Measurements from ENCODE around the gene DST. TPM values are rescaled to one million over a fixed set of nuclear protein-coding genes. Genes with fewer than 3 reads are reported as not detected.

DST gene
- polyA plus RNA-seq, 3 donors = 1.1 to 7.4 (median 3.2) TPM

- H3K9me3 ChIP-seq (replicated peaks in 1 of 2; ENCODE audit: control insufficient read depth in 1 of 2, insufficient read depth in 1 of 2, low read length in 2 of 2) = no peaks in the 10 kb centered on the region
These were observed 85.7 kb downstream of the DST start for GRCh38 chr6:56556751-56557540.

GRCh38 chr6:56555438-56555872 is 87.2 kb downstream of the DST start:
- no peaks in the 10 kb centered on the region for H3K9me3 Mint-ChIP-seq

More at GRCh38 chr6:56556751-56557540, 85.7 kb downstream of the DST start:
- no peak overlapping the region for H2AFZ ChIP-seq (ENCODE audit: insufficient read depth, low read depth, low read length, poor library complexity, severe bottlenecking)
- no peak for TF ChIP-seq CTCF (IDR thresholded peaks at IDR 0.05)
- Mint-ChIP-seq H3K4me3 (no peak overlapping the region), H3K4me1 (peaks cover 2% of the 10 kb centered on the region), H3K27ac (no peak overlapping the region), H3K9me3 (no peaks in the 10 kb centered on the region), H3K36me3 (peaks cover 17 to 28% of the 10 kb centered on the region in 2 donors), H3K27me3 (ENCODE audit: low read depth in 3 of 3) (no peaks in the 10 kb centered on the region)
- H3K4me3 ChIP-seq (replicated peaks in 1 of 3; ENCODE audit: low read depth in 2 of 3, low read length in 3 of 3) = no peak overlapping the region
- H3K27me3 ChIP-seq (ENCODE audit: control insufficient read depth in 2 of 2, insufficient read depth in 2 of 2, low read length in 2 of 2) = no peaks in the 10 kb centered on the region
- no peaks in the 10 kb centered on the region for H4K20me1 ChIP-seq (ENCODE audit: insufficient read depth, low read length)
- DNase-seq = no peak
- peaks cover 11 to 38% of the 10 kb centered on the region in 2 donors for H3K36me3 ChIP-seq (replicated peaks in 1 of 2; ENCODE audit: control insufficient read depth in 1 of 2, insufficient read depth in 2 of 2, low read length in 2 of 2)
- H3K27ac ChIP-seq (ENCODE audit: low read depth in 1 of 2, low read length in 2 of 2) = no peak overlapping the region
- H3K79me2 ChIP-seq (ENCODE audit: insufficient read depth, low read length) = no peaks in the 10 kb centered on the region
- intact Hi-C loops (cut with micrococcal nuclease) = no loop called here
- H3K9ac ChIP-seq (ENCODE audit: insufficient read depth, low read length, poor library complexity, severe bottlenecking) = no peak overlapping the region
- H3K4me2 ChIP-seq (replicated peaks; ENCODE audit: extremely low read depth, low read length, poor library complexity, severe bottlenecking) = no peak overlapping the region
- 100% methylated on average over 1 of the region's 1 CpG for WGBS (ENCODE audit: insufficient coverage)
- H3K4me1 ChIP-seq (ENCODE audit: control insufficient read depth in 1 of 2, insufficient read depth in 2 of 2, low read length in 2 of 2) = no peaks in the 10 kb centered on the region

More at GRCh38 chr6:56555438-56555872, 87.2 kb downstream of the DST start:
- Histone ChIP-seq H3K36me3 (replicated peaks in 1 of 2; ENCODE audit: control insufficient read depth in 1 of 2, insufficient read depth in 2 of 2, low read length in 2 of 2) (peaks cover 11 to 41% of the 10 kb centered on the region in 2 donors), H3K9ac (ENCODE audit: insufficient read depth, low read length, poor library complexity, severe bottlenecking) (no peak overlapping the region), H3K4me1 (ENCODE audit: control insufficient read depth in 1 of 2, insufficient read depth in 2 of 2, low read length in 2 of 2) (peaks cover 2 to 3% of the 10 kb centered on the region in 2 donors), H3K27ac (ENCODE audit: low read depth in 1 of 2, low read length in 2 of 2) (no peak overlapping the region), H2AFZ (ENCODE audit: insufficient read depth, low read depth, low read length, poor library complexity, severe bottlenecking) (no peak overlapping the region), H3K4me3 (replicated peaks in 1 of 3; ENCODE audit: low read depth in 2 of 3, low read length in 3 of 3) (no peak overlapping the region), H3K79me2 (ENCODE audit: insufficient read depth, low read length) (no peaks in the 10 kb centered on the region), H3K9me3 (replicated peaks in 1 of 2; ENCODE audit: control insufficient read depth in 1 of 2, insufficient read depth in 1 of 2, low read length in 2 of 2) (no peaks in the 10 kb centered on the region), H4K20me1 (ENCODE audit: insufficient read depth, low read length) (no peaks in the 10 kb centered on the region), H3K27me3 (ENCODE audit: control insufficient read depth in 2 of 2, insufficient read depth in 2 of 2, low read length in 2 of 2) (no peaks in the 10 kb centered on the region), H3K4me2 (replicated peaks; ENCODE audit: extremely low read depth, low read length, poor library complexity, severe bottlenecking) (no peak overlapping the region)
- intact Hi-C loops (cut with micrococcal nuclease) = no loop called here
- Mint-ChIP-seq H3K4me1 (peaks cover 4% of the 10 kb centered on the region), H3K36me3 (peaks cover 17 to 25% of the 10 kb centered on the region in 2 donors), H3K27me3 (ENCODE audit: low read depth in 3 of 3) (no peaks in the 10 kb centered on the region), H3K27ac (no peak overlapping the region), H3K4me3 (no peak overlapping the region)
- WGBS (ENCODE audit: insufficient coverage) = 60% methylated on average over 2 of the region's 5 CpGs
- DNase-seq = no peak
- no peak for TF ChIP-seq CTCF (IDR thresholded peaks at IDR 0.05)

Measured in CD14-positive monocyte (primary cell).